ENCODE measurements around the gene ZMYND11.
A peak's percentile ranks its signal among the peaks of the same experiment; 100 is the strongest.

ZMYND11 gene

DNA sequence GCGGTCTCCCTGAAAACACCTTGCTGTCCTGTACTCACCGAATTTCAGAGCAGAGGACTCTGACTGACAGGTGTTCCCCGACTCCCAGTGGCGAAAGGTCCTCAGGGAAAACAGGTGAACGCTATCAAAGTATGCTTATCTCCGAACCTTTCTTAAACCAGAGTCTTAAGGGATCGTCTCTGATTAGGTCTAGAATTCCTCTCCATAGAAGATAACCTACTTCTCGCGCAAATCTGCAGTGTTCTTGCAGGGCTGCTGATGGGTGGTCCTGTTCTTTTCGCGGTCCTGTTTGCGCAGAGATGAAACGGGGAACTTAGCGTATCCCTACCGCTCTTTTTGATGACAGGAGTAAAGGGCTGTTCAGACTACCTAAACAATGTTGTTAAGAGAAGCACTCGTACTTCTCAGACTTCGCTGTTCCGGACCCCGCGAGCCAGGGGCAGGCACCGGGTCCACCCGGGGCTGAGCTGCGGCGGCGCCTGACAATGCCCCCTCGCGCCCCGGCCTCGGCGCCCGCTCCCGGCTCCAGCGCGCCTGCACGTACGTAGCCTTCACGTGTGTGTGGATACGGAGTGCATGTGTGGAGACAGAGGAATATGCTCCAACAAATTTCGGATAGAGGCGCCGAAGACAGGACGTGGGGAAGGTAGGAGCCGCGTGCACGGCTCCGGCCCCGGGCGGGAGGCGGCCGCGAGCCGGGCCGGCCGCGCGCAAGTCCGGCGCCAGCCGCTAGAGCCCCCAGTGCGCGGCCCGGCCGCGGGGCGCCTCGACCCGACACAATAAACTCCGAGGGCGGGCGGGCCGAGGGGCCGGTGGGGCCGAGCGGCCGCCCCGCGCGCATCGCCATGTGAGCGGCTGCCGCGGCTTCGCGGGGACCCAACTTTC, 766 bp upstream of the ZMYND11 start:
- Histone ChIP-seq H3K27me3 (replicated peaks; ENCODE audit: insufficient read depth, low read length) (no peaks in the 10 kb centered on the region), H3K4me3 (ENCODE audit: low read length) (peak overlapping the region; percentile 62), H3K27ac (ENCODE audit: low read length) (no peak overlapping the region), H3K36me3 (replicated peaks; ENCODE audit: insufficient read depth, low read length) (no peaks in the 10 kb centered on the region), H3K4me1 (ENCODE audit: low read length) (peaks cover 16% of the 10 kb centered on the region), H3F3A (ENCODE audit: insufficient read depth, low read length) (peaks cover 7% of the 10 kb centered on the region; the same call in 1 of the 2 replicates), H3K79me2 (ENCODE audit: low read length) (peaks cover 37% of the 10 kb centered on the region), H4K20me1 (ENCODE audit: insufficient read depth, low read length) (peaks cover 6% of the 10 kb centered on the region; the same call in 1 of the 2 replicates), H3K9me2 (replicated peaks; ENCODE audit: insufficient read depth, low read length) (no peaks in the 10 kb centered on the region), H3K4me2 (ENCODE audit: low read depth, low read length) (peak overlapping the region; percentile 88), H3K9ac (ENCODE audit: low read length) (peak overlapping the region; percentile 68), H3K9me3 (replicated peaks; ENCODE audit: insufficient read depth, low read length) (no peaks in the 10 kb centered on the region), H2AFZ (ENCODE audit: low read length) (peak overlapping the region; percentile 84)
- TF ChIP-seq EZH2 (optimal IDR thresholded peaks at IDR 0.05; ENCODE audit: low read depth, low read length) (no peak), EZH2phosphoT487 (IDR thresholded peaks at IDR 0.05; ENCODE audit: low read length) (no peak)
- TF ChIP-seq, protein P1, sequence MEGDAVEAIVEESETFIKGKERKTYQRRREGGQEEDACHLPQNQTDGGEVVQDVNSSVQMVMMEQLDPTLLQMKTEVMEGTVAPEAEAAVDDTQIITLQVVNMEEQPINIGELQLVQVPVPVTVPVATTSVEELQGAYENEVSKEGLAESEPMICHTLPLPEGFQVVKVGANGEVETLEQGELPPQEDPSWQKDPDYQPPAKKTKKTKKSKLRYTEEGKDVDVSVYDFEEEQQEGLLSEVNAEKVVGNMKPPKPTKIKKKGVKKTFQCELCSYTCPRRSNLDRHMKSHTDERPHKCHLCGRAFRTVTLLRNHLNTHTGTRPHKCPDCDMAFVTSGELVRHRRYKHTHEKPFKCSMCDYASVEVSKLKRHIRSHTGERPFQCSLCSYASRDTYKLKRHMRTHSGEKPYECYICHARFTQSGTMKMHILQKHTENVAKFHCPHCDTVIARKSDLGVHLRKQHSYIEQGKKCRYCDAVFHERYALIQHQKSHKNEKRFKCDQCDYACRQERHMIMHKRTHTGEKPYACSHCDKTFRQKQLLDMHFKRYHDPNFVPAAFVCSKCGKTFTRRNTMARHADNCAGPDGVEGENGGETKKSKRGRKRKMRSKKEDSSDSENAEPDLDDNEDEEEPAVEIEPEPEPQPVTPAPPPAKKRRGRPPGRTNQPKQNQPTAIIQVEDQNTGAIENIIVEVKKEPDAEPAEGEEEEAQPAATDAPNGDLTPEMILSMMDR (IDR thresholded peaks at IDR 0.05; ENCODE audit: low read length): no peak
- peak; percentile 53 for DNase-seq

DNA sequence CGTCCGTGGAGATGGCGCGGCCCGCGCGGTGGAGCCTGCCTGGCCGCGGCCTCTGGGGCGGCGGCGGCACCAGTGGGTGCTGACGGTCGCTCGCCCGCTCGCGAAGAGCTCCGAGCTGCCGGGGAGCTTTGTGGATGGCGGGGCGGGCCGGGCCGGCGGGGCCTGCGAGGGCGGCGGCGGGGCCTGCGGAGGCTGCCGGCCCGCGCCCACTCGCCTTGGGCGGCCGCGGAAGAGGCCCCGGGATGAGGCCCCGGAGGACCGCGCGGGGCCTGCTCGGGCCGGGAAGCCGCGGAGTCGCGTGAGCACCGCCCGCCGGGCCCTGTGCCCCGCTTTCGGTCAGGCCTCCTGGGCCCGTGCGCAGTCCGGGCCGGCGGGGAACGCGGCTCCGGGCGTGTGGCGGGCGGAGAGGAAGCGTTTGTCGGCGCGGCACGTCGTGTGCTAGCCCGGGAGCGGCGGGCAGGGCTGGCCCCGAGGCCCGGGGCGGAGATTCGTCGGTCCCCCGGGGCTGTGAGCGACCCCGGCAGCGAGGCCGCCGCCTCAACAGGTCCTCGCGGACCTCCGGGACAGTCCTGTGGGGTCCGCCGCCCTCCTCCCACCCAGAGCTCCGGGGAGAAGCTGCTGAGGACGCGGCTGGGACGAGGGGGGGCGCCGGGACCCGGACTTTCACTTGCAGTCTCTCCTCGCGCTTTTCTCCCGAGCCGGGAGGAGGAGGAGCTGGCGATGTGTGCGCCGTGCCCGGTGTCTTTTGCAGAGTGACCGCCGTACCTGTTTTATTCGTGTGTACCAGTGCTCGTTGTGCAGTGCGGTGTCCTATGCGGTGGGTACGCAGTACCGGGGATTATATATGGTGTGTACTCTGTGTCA, 578 bp downstream of the ZMYND11 start:
- Histone ChIP-seq H4K20me1 (ENCODE audit: insufficient read depth, low read length) (peaks cover 6% of the 10 kb centered on the region; the same call in 1 of the 2 replicates), H3K79me2 (ENCODE audit: low read length) (peaks cover 50% of the 10 kb centered on the region), H3K4me3 (ENCODE audit: low read length) (peak overlapping the region; percentile 68), H3F3A (ENCODE audit: insufficient read depth, low read length) (peaks cover 7% of the 10 kb centered on the region; the same call in 1 of the 2 replicates), H3K9ac (ENCODE audit: low read length) (peak overlapping the region; percentile 91), H3K36me3 (replicated peaks; ENCODE audit: insufficient read depth, low read length) (no peaks in the 10 kb centered on the region), H3K9me3 (replicated peaks; ENCODE audit: insufficient read depth, low read length) (no peaks in the 10 kb centered on the region), H3K4me2 (ENCODE audit: low read depth, low read length) (peak overlapping the region; percentile 95), H2AFZ (ENCODE audit: low read length) (peak overlapping the region; percentile 73), H3K4me1 (ENCODE audit: low read length) (peaks cover 16% of the 10 kb centered on the region), H3K27me3 (replicated peaks; ENCODE audit: insufficient read depth, low read length) (no peaks in the 10 kb centered on the region), H3K27ac (ENCODE audit: low read length) (peak overlapping the region; percentile 74; the same call in 1 of the 2 replicates), H3K9me2 (replicated peaks; ENCODE audit: insufficient read depth, low read length) (no peaks in the 10 kb centered on the region)
- DNase-seq: peak; percentile 66
- TF ChIP-seq EZH2phosphoT487 (IDR thresholded peaks at IDR 0.05; ENCODE audit: low read length) (no peak), EZH2 (optimal IDR thresholded peaks at IDR 0.05; ENCODE audit: low read depth, low read length) (no peak)
- TF ChIP-seq, protein P1 (IDR thresholded peaks at IDR 0.05; ENCODE audit: low read length): no peak

DNA sequence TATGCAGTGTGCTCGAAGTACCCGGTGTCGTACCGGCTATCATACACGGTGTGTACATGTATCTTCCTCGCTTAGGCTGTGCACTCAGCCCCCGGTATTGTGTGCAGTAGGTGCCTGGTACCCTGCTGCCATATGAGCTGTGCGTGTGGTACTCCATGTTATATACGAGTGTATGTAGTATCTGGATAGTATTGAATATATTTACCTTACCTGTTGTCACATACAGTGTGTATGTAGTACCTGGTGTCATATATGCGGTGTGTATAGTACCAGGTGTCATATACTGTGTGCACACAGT, 1.2 kb downstream of the ZMYND11 start:
- H4K20me1 ChIP-seq (ENCODE audit: insufficient read depth, low read length): peaks cover 6% of the 10 kb centered on the region; the same call in 1 of the 2 replicates
- H3K27me3 ChIP-seq (replicated peaks; ENCODE audit: insufficient read depth, low read length): no peaks in the 10 kb centered on the region
- H3K36me3 ChIP-seq (replicated peaks; ENCODE audit: insufficient read depth, low read length): no peaks in the 10 kb centered on the region
- peaks cover 16% of the 10 kb centered on the region for H3K4me1 ChIP-seq (ENCODE audit: low read length)
- peaks cover 7% of the 10 kb centered on the region; the same call in 1 of the 2 replicates for H3F3A ChIP-seq (ENCODE audit: insufficient read depth, low read length)
- peaks cover 56% of the 10 kb centered on the region for H3K79me2 ChIP-seq (ENCODE audit: low read length)
- H3K9me2 ChIP-seq (replicated peaks; ENCODE audit: insufficient read depth, low read length): no peaks in the 10 kb centered on the region
- DNase-seq: no peak
- peak overlapping the region; percentile 74; the same call in 1 of the 2 replicates for H3K27ac ChIP-seq (ENCODE audit: low read length)
- TF ChIP-seq, protein P1 (IDR thresholded peaks at IDR 0.05; ENCODE audit: low read length): no peak
- TF ChIP-seq EZH2phosphoT487 (IDR thresholded peaks at IDR 0.05; ENCODE audit: low read length): no peak
- no peak for TF ChIP-seq EZH2 (optimal IDR thresholded peaks at IDR 0.05; ENCODE audit: low read depth, low read length)
- peak overlapping the region; percentile 68 for H3K4me3 ChIP-seq (ENCODE audit: low read length)
- H3K4me2 ChIP-seq (ENCODE audit: low read depth, low read length): peak overlapping the region; percentile 95
- peak overlapping the region; percentile 73 for H2AFZ ChIP-seq (ENCODE audit: low read length)
- no peaks in the 10 kb centered on the region for H3K9me3 ChIP-seq (replicated peaks; ENCODE audit: insufficient read depth, low read length)
- peak overlapping the region; percentile 91 for H3K9ac ChIP-seq (ENCODE audit: low read length)
